Stimulated activated naive CD8-positive, alpha-beta T cell treated with anti-CD3 and anti-CD28 coated beads, Interleukin-15, Interleukin-2, amounts not matched to agents 100 ng/mL and 50 ng/mL, for 24 hours (primary cell): Measurements from ENCODE around the gene RGSL1.

ENCODE experiments used
- H3K27ac Mint-ChIP-seq: one replicate; pipeline ENCODE4 v1.8.0; 2021; ENCODE audit warnings: mild to moderate bottlenecking, mixed read lengths
- H3K27me3 Mint-ChIP-seq: one replicate; pipeline ENCODE4 v1.8.0; 2021; ENCODE audit warnings: mixed read lengths
- H3K36me3 Mint-ChIP-seq: one replicate; pipeline ENCODE4 v1.8.0; 2021; ENCODE audit warnings: low read depth, mixed read lengths
- H3K4me1 Mint-ChIP-seq: one replicate; pipeline ENCODE4 v1.8.0; 2021; ENCODE audit warnings: low read depth, mixed read lengths
- H3K4me3 Mint-ChIP-seq: one replicate; pipeline ENCODE4 v1.8.0; 2021; ENCODE audit warnings: mild to moderate bottlenecking, mixed read lengths
- H3K9me3 Mint-ChIP-seq: one replicate; pipeline ENCODE4 v1.8.0; 2021; ENCODE audit warnings: mixed read lengths

Gene RGSL1

GRCh38 chr1:182575540-182576149, 125.7 kb downstream of the RGSL1 start:
- H3K27ac Mint-ChIP-seq: no peak overlapping the region
- H3K4me3 Mint-ChIP-seq: no peak overlapping the region
- peaks cover 47% of the 10 kb centered on the region for H3K36me3 Mint-ChIP-seq
- no peaks in the 10 kb centered on the region for H3K27me3 Mint-ChIP-seq
- H3K9me3 Mint-ChIP-seq: no peaks in the 10 kb centered on the region
- H3K4me1 Mint-ChIP-seq: no peaks in the 10 kb centered on the region

DNA sequence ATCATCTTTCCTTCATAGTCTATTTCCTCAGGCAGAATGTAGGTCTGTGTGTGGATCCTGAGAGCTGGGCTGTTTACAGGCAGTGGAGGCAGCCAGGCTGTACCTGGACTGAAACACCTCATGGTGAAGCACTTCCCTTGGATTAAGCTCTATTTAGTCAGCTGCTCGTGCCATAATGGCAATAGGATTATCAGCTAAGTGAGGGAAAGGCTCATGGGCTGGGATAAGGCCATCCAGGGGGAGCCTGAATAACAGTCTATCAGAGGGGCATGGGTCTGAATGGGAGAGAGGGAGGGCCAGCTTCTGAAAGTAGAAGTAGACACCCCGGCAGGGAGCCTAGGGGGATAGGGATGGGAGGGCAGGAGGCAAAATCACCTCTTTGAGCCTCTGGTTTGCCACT, 130.8 kb downstream of the RGSL1 start:
- peaks cover 48% of the 10 kb centered on the region for H3K36me3 Mint-ChIP-seq

DNA sequence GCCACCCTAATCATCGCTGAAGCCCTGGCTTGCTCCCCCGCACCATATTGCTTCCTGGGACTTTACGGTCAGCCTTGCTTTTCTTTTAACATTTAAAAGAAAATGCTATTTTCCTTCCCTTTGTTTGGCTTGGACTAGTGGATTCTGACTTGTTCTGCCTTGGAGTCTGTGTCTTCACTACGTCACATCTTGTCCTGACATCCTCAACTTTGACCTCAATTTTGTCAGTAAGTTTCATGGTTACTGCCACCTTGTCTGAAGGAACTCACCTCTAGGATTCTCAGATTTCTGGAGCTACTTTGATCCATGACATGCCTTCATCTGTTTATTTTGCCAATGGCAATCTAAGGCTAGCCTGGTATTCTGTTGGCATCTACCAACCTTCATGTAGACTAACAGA, 134.8 kb downstream of the RGSL1 start:
- no peaks in the 10 kb centered on the region for H3K27me3 Mint-ChIP-seq
- peaks cover 33% of the 10 kb centered on the region for H3K36me3 Mint-ChIP-seq
- H3K4me3 Mint-ChIP-seq: no peak overlapping the region
- peaks cover 57% of the 10 kb centered on the region for H3K4me1 Mint-ChIP-seq
- no peak overlapping the region for H3K27ac Mint-ChIP-seq
- H3K9me3 Mint-ChIP-seq: no peaks in the 10 kb centered on the region

More for the DNA sequence above, 130.8 kb downstream of the RGSL1 start:
- Mint-ChIP-seq H3K9me3 (no peaks in the 10 kb centered on the region), H3K4me1 (peaks cover 28% of the 10 kb centered on the region), H3K4me3 (no peak overlapping the region), H3K27me3 (no peaks in the 10 kb centered on the region), H3K27ac (no peak overlapping the region)

DNA sequence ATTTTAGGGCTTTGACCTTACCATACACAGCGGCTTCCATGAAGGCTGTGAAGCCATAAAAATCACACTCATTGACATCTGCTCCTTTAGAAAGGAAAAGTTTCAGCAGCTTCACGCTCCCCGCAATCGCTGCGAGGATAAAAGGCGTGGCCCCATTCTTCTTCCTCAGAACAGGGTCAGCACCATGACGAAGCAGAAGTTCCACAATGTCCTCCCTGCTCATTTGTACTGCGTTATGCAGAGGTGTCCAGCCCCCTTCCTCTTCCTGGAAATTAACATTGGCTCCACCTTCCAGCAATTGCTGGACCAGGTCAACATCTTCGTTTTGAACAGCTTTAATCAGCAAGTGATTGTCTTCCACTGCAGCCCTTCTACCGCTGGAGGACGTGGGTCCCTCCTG, 136.4 kb downstream of the RGSL1 start:
- Mint-ChIP-seq H3K4me1 (peaks cover 63% of the 10 kb centered on the region), H3K9me3 (no peaks in the 10 kb centered on the region), H3K36me3 (peaks cover 19% of the 10 kb centered on the region), H3K27me3 (no peaks in the 10 kb centered on the region), H3K27ac (peak overlapping the region; percentile 45), H3K4me3 (no peak overlapping the region)

DNA sequence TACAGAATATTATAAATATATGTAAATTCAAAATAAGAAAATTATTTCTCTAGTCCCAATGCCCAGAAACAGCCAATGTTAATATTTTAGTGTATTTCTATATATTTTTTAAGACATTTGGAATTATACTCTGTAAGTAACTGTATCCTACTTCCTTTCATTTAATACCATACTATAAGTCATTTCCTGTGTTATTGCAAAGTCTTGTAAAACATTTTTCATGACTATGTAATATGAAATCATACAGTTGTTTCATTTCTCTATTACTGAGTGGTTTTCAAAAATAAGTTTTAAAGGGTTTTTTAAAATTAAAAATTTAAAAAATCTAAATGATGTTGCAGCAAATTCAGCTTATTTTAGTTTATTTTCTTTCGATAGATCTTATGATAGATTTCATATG, 137.1 kb downstream of the RGSL1 start:
- H3K9me3 Mint-ChIP-seq: no peaks in the 10 kb centered on the region
- H3K4me3 Mint-ChIP-seq: no peak overlapping the region
- no peak overlapping the region for H3K27ac Mint-ChIP-seq
- no peaks in the 10 kb centered on the region for H3K27me3 Mint-ChIP-seq
- peaks cover 19% of the 10 kb centered on the region for H3K36me3 Mint-ChIP-seq
- H3K4me1 Mint-ChIP-seq: peaks cover 63% of the 10 kb centered on the region

GRCh38 chr1:182587666-182588499, 137.9 kb downstream of the RGSL1 start:
- no peaks in the 10 kb centered on the region for H3K9me3 Mint-ChIP-seq
- no peaks in the 10 kb centered on the region for H3K27me3 Mint-ChIP-seq
- H3K4me3 Mint-ChIP-seq: peak overlapping the region; percentile 99
- peaks cover 62% of the 10 kb centered on the region for H3K4me1 Mint-ChIP-seq
- H3K27ac Mint-ChIP-seq: peak overlapping the region; percentile 100
- peaks cover 19% of the 10 kb centered on the region for H3K36me3 Mint-ChIP-seq

DNA sequence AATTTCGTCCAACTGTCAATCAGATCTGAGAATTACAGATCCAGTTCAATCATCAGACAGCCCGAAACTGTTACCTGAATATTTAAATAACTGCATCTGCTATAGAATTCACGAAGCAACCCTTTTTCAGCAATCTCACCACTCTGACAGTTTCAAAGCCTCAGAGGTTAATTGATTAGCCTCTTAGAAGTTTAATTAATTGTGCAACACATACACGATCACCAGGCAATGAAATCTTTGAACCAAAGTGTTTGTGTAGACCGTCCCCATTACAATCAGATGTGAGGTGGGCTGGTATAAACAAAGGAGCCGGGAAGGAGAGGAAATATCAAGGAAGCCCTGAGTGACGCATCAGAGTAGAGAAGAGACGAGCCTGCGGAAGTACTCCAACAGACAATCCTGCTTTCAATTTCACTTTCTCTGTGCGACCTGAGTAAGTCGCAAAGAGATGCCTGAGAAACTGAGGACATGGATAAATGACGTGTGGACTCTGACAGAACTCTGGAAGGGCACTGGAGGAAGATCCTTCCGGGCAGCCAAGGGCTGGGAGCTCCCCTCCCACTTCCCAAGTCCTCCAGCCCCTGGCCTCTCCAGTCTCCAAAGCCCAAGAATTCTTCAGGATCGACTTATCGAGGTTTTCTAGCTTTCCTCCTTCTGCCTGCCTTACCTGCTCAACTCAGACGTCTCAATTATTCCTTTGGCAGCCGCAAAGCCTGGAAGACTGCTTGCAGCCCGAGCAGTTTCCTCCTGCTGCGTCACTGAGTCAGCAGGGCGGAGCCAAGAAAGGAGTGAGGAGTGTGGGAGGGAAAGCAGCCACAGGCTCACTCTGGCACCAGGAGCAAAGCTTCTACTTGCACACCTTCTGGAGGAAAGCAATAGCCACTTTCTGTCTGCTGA, 138.8 kb downstream of the RGSL1 start, which contains the start of gene RNASEL:
Gene RNASEL (minus strand): TSS at position 757 of the 897 bp plus-strand sequence. CDS start 2,450 bp downstream, outside the sequence.
- Mint-ChIP-seq H3K36me3 (peaks cover 13% of the 10 kb centered on the region), H3K4me1 (peaks cover 54% of the 10 kb centered on the region), H3K9me3 (no peaks in the 10 kb centered on the region), H3K27me3 (no peaks in the 10 kb centered on the region), H3K4me3 (peak within 1 kb of the TSS; percentile 99), H3K27ac (peak within 1 kb of the TSS; percentile 100)

DNA sequence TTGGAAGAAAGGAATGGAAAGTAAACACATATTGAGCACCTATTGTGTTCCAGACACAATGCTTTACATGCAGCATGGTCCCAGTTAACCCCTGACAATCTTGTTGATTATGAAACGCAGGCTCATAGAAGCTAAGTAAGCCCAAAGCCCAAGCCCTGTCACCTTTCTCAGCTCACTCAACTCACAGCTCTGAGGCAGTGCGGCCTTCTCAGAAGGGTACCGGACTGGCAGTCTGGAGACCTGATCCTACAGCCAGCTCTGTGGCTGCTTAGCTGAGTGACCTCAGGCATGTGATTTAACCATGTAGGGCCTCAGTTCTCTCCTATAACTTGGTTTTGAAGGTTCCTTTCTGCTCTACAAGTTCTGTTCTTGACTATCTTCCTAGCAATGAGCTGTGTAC, 139.6 kb downstream of the RGSL1 start:
- Mint-ChIP-seq H3K4me3 (peak overlapping the region; percentile 99), H3K27ac (peak overlapping the region; percentile 100), H3K9me3 (no peaks in the 10 kb centered on the region), H3K27me3 (no peaks in the 10 kb centered on the region), H3K4me1 (peaks cover 46% of the 10 kb centered on the region), H3K36me3 (peaks cover 7% of the 10 kb centered on the region)

GRCh38 chr1:182589931-182590330, 140.0 kb downstream of the RGSL1 start:
- Mint-ChIP-seq H3K9me3 (no peaks in the 10 kb centered on the region), H3K4me1 (peaks cover 42% of the 10 kb centered on the region), H3K27ac (peak overlapping the region; percentile 43), H3K27me3 (no peaks in the 10 kb centered on the region), H3K4me3 (peak overlapping the region; percentile 27), H3K36me3 (peaks cover 7% of the 10 kb centered on the region)

DNA sequence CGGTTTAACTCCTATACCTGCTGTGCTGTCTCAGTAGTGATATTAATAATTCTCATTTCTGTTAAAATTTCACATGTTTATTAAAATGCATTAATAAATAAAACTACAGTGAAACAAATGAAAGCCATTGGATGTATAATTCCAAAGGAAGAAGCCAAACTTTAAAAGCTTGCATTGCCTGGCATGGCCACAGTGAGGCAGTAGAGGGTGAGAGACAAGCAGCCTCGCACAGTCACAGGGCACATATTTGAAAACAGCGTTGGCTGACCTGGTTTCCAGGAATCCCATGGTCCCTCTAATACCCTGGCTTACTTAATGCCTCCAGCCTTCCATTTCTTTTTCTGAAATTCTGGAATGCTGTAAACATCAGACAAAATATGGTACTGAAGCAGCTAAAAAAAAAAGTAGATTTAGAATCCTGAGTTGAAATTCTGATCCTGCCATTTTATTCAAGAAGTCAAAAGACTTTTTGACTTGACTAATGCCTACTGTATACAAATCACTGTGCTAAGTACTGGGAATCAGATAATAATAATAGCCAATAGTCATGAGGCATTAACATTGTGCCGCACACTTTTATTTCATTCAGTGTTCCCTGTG, 145.8 kb downstream of the RGSL1 start:
- no peak overlapping the region for H3K27ac Mint-ChIP-seq
- peaks cover 17% of the 10 kb centered on the region for H3K4me1 Mint-ChIP-seq
- peaks cover 6% of the 10 kb centered on the region for H3K36me3 Mint-ChIP-seq
- no peaks in the 10 kb centered on the region for H3K9me3 Mint-ChIP-seq
- H3K4me3 Mint-ChIP-seq: no peak overlapping the region
- H3K27me3 Mint-ChIP-seq: no peaks in the 10 kb centered on the region

DNA sequence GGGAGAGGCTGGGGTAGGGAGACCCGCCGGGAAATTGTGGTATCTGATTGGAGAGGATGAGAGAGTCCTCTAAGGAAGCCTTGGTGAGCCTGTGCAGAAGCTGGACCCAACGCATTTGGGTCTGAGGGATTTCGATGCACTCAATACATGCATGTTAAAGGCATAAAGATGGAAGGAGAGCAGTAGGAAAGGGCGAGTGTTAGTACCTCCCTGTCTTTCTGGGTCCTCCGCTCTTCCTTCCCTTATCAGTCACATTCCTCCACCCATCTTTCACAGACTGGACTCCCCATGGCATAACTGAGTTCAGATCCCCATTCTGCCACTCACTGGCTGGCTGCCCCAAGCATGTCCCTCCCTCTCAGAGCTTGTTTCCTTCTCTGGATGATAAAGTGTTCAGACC, 147.0 kb downstream of the RGSL1 start:
- no peaks in the 10 kb centered on the region for H3K9me3 Mint-ChIP-seq
- H3K36me3 Mint-ChIP-seq: peaks cover 6% of the 10 kb centered on the region
- peaks cover 17% of the 10 kb centered on the region for H3K4me1 Mint-ChIP-seq
- no peaks in the 10 kb centered on the region for H3K27me3 Mint-ChIP-seq
- H3K4me3 Mint-ChIP-seq: no peak overlapping the region
- H3K27ac Mint-ChIP-seq: no peak overlapping the region

DNA sequence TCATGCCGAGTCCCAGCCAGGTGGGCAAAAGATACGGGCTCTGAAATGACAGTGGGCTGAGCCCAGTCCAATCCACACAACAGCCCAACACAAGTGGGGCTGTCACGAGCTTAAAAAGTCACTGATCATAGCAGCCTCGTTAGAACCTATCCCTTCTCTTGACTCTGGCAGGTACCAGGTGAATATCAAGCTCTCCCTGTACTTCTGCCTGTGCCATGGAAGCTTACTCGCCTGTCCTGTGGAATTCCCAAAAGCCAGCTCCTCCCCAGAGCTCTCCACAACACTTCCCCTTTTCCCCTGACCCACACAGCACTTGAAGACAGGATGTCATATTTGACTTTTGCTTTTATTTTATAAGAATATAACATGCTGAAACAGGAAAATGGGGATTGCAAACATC, 148.3 kb downstream of the RGSL1 start:
- no peak overlapping the region for H3K27ac Mint-ChIP-seq
- peaks cover 6% of the 10 kb centered on the region for H3K36me3 Mint-ChIP-seq
- H3K27me3 Mint-ChIP-seq: no peaks in the 10 kb centered on the region
- no peaks in the 10 kb centered on the region for H3K9me3 Mint-ChIP-seq
- H3K4me3 Mint-ChIP-seq: no peak overlapping the region
- H3K4me1 Mint-ChIP-seq: peaks cover 21% of the 10 kb centered on the region

DNA sequence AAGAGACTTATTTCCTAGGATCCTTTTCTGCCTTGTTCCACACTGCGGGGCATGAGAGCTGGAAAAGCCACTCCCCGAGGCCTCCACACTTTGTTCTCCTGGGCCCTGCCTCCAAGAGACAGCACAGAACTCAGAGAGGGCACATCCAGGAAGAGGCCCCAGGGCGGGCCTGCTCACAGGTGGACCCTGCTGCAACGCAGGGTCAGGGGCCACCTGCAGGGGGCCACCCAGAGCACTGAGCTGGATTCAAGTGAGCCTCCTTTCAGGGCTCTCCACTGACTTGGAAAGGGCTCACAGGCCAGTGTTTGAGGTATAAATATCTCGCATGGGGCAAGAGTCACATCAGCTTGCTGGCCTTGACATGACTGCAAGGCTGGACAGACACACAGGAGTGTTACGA, 149.4 kb downstream of the RGSL1 start:
- Mint-ChIP-seq H3K27ac (peak overlapping the region; percentile 63), H3K36me3 (peaks cover 6% of the 10 kb centered on the region), H3K4me3 (peak overlapping the region; percentile 21)

DNA sequence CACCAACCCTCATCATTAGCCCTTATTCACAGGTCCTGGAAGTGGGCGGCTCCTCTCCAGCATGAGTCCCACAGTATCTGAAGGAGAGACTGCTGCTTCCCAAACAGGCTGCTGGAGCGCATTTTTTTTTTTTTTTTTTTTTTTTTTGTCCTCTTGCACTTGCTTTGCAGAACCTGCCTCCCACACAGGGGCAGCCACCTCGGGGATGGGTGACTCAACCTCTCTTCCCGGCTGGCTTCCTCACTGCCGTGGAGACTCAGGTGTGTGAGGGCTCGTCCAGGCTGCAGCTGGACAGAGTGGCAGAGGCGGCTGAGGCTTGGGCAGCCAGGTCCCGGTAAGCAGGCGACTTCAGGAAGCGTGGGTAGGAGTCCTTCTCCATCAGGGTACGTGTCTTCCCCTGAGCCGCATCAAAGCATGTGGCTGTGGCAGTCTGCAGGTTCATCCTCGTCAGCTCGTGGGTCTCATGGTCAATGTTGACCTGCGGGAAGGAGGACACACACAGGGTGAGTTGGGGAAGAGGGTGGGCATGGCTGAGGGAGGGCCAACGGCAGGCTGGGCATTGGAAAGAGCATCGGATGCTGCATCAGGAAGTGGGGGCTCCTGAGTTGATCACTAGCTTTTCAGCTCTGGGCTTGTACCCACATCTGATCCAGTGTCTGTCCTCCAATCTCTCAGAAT, 150.2 kb downstream of the RGSL1 start:
- peak overlapping the region; percentile 63 for H3K27ac Mint-ChIP-seq
- peaks cover 2% of the 10 kb centered on the region for H3K27me3 Mint-ChIP-seq
- no peaks in the 10 kb centered on the region for H3K9me3 Mint-ChIP-seq
- peaks cover 6% of the 10 kb centered on the region for H3K36me3 Mint-ChIP-seq
- H3K4me3 Mint-ChIP-seq: no peak overlapping the region
- peaks cover 33% of the 10 kb centered on the region for H3K4me1 Mint-ChIP-seq

More for the DNA sequence above, 149.4 kb downstream of the RGSL1 start:
- H3K4me1 Mint-ChIP-seq: peaks cover 27% of the 10 kb centered on the region
- no peaks in the 10 kb centered on the region for H3K27me3 Mint-ChIP-seq
- H3K9me3 Mint-ChIP-seq: no peaks in the 10 kb centered on the region
